Medulla oblongata (tissue), 1 donor: ENCODE measurements around the gene PDXDC1.
"Not testable (repeated sequence)": the region's sequence is repeated elsewhere in the genome, so short reads cannot be mapped to it uniquely, and the experiment has no call there.

Source experiments
- DNase-seq: peaks from one replicate; pipeline ENCODE4 v3.0.0-alpha.2; 2015; ENCODE audit errors: extremely low spot score

The PDXDC1 gene

DNA sequence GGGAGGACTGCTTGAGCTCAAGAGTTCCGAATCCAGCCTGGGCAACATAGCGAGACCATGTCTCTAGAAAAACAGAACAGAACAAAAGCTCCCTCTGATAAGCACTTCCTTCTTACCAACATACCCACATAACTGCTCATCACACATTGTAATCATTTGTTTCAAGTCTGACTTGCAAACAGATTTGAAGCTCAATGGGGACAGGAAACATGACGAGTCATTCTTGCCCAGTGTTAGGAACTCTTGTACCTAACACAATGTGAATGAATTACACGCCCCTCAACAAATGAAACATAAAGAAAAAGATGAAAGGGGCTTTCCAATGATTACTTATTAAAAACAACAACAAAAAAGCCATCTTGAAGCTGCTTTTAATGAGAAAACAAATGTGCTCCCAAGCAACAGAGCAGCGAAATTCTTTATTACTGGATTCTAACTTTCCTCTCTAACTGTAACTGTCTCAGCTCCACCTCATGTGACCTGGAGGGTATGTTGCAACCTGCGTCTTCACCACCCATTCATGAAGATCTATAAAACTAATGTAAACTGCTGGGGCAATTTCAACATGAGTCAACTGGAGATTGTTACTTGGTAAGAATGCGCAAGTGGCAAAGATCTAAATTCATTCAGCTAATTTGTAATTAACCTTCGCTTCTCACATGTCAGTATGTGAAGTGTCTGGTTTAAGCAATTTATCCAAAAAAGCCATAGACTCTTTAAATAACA, 87.4 kb downstream of the PDXDC1 start:
- DNase-seq = not testable (repeated sequence)

DNA sequence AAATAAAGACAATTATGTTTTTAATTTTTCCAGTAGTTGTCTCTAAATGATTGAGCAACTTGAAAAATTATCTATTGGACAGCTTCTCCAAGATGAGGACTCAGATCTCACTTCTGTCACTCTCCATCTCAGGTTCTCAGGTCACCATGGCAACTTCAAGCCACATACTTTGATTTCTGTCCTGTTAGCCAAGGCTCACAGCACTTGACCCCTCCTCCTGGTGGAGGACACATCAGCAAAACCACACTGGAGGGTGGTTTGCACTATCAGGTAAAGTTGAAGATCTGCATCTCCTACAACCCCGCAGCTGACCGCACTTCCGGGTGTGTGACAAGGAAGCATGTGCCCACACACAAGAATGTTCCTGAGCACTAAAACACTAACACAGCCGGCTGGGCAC, 91.1 kb downstream of the PDXDC1 start:
- not testable (repeated sequence) for DNase-seq

DNA sequence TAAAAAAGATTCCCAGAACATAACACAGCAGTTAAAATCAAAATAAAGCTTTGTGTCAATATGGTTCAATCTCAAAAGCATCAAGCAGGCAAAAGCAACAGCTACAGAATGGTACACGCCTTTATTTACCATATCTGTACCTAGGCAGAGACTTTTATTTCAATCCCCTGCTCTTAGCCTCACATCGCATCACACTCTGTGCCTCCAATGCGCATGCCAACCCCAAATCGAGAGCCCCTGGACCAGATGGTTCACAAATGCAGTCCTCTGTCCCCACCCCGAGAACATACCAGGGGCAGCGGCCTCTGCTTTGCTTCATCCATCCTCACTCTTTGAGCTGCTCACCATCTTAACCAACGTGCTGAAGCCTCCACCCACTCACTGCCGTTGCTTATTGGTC, 91.9 kb downstream of the PDXDC1 start:
- not testable (repeated sequence) for DNase-seq

DNA sequence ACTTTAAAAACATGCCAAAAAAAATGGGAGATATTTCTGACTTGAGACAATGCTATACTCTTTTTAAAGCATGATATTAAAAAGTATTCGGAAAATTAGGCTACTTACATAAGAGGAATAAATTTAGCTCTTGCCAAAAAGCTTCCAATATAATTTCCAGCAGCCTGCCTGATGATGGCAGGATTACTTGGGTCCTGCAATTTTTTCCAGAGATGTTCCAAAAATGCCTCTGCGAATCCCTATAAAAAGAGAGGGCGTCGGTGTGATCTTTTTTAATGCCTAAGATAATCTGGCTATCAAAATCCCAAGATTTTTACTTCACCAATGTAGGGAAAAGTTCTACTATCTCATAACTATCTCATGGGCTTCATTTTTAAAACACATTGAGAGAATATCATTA, 96.2 kb downstream of the PDXDC1 start:
- not testable (repeated sequence) for DNase-seq

DNA sequence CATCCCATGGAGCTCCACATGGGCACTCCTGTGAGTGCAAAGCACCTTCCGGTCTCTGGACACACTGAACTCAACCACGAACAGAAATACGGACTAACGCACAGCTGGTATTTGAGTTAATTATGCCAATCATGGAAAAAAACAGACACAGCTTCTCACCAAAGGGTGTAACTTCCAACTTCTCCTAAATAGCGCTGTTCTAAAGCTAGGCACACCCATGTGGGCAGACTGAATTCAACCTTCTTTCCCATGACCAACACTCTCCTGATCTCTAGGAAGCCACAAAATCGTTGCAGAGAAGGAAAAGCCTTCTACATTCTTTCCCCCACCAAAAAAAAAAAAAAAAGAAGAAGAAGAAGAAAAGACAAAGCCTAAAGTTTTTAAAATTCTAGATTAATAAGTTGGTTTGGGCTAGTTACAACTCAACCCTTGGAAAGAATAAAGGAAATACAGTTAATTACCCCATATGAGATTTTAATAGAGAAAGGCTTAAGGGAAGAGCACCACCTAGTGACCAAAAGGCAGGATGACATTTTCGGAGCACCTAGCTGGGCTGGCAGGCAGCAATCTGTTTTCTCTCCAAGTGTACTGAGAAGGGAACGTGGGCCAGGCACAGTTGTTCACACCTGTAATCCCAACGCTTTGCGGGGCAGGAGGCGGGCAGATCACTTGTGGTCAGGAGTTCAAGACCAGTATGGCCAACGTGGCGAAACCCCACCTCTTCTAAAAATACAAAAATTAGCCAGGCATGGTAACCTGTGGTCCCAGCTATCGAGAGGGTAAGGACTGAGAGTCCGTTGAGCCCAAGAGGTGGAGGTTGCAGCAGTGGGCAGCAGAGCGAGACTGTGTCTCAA, 97.3 kb downstream of the PDXDC1 start:
- not testable (repeated sequence) for DNase-seq

DNA sequence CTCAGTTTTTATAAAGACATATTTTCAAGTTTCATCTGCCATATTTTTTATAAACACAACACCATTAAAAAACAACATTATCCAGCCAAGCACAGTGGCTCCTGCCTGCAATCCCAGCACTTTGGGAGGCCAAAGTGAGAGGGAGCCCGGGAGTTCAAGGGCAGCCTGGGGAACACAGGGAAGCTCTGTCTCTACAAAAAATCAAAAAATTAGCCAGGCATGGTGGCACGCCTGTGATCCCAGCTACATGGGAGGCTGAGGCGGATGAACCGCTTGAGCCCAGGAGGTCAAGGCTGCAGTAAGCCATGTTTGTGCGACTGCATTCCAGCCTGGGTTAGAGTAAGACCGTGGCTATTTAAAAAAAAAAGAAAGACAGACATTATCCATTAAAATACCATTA, 98.3 kb downstream of the PDXDC1 start:
- DNase-seq = no peak

DNA sequence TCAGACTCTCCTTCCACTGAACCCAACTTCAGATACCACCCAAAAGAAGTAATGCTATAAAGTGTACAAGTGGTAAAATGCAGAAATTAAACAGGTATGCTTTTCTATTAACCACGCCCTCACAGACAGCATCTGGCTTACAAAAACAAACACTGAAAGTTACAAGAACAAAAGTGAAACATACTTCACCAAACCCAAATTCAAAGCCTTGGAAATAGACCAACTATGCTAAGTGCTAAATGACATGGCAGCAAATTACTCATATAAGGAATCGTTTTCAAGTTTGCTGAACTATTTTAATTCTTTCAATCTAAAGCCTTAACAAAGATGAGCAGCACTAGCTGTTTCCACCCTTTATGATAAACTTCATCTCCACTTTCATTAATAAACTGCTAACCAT, 101.3 kb downstream of the PDXDC1 start:
- not testable (repeated sequence) for DNase-seq

DNA sequence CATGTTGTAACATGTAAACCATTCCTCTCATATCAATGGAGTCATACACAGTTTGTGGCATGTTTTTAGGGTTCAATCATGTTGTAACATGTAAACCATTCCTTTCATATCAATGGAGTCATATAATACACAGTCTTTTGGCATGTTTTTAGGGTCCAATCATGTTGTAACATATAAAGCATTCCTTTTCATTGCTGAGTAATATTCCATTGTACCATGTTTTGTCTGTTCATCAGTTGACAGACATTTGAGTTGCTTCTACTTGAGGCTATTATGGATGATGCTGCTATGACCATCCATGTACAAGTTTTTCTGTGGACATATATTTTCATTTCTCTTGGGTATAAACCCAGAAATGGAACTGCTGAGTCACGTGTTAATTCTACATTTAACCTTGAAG, 106.1 kb downstream of the PDXDC1 start:
- DNase-seq = not testable (repeated sequence)

DNA sequence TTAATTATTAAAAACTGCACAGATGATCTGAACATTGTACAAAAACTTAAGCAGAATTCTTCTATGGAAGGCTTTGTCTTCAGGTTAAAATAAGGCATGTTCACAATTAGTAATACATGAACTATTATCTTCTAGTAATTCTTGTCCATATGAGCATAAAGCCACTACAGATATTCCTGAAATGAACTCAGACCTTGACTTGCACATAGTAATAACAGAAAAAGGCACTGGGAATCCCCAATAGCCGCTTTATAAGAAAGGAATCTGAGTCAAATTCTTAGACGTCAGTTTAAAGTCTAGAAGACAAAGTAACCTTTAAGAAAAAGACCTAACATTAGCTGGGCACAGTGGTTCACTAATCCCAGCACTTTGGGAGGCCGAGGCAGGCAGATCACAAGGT, 108.0 kb downstream of the PDXDC1 start:
- not testable (repeated sequence) for DNase-seq

DNA sequence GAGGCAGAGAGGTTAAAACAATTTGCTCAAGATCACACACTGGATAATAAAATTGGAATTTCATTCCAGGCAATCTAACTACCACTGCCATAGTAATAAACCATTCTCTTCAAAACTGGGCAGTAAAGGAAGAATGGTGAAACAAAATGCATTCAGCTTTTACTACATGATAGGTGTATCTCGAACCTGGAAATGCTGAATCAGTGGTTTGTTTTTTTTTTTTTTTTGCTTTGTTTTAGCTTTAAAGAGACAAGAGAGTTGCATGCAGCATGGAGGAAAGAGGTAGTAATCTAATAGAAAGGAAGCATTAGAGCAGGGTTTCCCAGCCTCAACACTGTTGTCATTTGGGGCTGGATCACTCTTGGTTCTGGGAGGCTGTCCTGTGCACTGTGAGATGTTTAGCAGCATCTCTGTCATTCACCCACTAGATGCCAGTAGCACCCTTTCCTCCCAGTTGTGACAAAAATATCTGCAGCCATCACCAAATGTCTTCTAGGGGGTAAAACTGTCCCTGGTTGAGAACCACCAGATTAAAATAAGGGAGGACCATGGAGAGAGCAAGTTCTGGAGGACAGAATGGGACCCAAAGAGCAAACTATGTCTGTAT, 115.9 kb downstream of the PDXDC1 start:
- not testable (repeated sequence) for DNase-seq

DNA sequence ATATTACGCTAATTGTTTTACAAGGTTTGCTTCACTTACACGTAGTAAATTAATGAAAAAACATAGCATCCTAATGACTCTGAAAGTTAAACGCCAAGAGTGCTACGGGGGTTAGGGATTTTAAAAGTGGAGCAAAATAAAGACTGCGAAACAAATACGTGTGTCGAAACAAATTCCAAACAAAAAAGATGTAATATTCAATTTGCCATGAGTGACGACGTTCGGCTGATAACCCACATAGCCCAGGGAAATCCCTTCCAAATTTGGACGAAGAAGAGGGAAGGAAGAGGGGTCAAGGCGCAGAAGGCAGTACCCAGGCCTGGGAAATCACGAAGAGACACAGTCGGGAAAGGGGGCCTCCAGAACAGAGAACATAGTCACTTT, 118.7 kb downstream of the PDXDC1 start:
- DNase-seq = not testable (repeated sequence)

DNA sequence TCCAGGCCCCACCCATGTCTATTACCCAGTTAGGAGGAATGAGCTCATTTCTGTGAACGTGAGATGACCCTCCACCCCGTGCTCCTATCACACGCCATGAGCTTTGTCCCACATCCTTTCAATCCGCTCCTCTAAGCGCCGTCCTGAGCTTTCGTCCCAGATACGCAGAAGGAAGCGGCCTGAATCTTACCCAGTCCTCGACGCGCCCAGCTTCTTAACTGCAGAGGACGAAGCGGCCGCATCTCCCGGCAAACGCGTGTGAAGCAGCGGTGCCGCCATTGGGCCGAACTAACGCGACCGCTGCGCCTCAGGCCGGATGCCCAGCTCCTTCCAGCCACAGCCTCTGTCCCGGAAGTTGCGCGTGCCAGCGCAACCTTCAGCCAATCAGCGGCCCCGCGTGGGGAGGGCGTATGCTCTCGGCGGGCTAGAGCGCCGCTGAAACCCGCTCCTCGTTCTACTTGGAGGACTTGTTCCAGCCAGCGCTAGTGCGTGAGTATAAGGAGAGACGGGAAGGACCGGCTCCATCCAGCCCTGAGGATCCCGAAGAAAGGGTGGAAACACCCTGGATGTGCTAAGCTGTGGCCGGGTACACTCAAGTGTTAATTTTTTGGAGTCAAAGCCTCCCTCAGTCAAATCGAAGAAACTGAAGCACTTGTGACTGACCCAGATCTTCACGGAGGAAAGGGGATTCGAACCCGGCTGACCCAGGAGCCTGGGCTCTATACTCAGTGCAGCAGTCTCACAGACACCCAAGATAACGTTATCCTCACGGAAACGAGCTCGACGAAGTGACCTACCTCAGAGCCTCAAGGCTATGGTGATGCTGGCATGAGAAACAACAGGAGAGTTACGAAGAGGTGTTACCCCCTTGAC, 119.4 kb downstream of the PDXDC1 start, which contains the start of gene RRN3:
Gene RRN3, minus strand, starts transcription at position 318 of the 873 bp plus-strand sequence. Its CDS starts 39 bp downstream, at position 279.
- peak; percentile 92 for DNase-seq

DNA sequence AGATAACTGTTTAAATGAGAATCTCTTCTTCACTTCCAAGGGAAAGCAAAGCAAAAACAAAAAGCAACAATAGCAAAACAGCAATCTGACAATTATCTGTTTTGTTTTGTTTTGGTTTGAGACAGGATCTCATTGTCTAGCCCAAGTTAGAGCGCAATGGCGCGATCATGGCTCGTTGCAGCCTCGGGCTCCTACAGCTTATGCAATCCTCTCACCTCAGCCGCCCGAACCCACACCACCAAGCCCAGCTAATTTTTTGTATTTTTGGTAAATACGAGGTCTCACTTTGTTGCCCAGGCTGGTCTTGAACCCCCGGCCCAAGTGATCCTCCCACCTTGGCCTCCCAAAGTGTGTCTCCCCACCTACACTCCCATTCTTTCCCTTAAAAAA, 121.8 kb downstream of the PDXDC1 start:
- DNase-seq = not testable (repeated sequence)

DNA sequence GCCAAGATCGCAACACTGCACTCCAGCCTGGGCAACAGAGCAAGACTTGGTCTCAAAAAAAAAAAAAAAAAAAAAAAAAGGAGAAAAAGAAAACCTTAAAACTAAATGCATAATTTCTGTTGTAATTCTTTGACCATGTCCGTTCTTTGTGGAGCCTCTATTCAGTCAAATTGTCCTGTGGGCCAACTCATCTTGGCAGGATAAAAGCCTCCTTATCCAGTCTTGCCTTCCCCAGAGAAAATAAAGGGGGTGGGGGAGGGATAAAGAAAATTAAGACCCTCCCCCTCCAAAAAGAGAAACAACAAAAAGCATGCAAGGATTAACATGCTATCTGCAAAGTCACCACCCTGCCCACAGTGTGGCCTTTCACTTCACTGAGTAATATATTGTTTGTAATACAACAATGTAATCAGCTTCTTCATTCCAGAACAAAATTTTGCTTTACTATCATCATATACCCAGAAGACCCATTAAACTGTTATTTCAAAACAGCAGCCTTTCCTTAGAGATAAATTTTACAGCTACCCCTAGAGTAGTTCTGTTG, 124.6 kb downstream of the PDXDC1 start:
- DNase-seq = not testable (repeated sequence)

DNA sequence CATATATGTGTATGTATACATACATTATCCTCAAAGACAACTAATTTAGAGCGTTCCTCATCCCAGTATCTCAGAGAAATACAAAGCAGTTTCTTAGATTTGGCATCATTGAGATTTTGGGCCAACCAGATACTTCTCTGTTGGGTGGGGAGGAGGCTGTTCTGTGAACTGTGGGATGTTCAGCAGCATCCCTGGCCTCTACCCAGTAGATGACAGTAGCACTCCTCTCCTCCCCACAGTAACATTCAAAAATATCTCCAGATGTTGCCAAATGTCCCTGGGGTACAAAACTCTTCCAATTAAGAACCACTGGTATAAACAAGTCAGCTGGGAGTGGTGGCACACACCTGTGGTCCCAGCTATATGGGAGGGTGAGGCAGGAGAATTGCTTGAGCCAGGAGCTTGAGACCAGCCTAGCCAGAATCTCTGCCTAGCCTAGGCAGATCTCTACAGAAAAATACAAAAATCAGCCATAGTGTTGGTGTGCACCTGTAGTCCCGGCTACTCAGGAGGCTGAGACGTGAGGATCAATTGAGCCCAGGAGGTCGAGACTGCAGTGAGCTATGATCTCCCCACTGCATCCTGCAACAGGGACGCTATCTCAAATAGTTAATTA, 125.7 kb downstream of the PDXDC1 start:
- DNase-seq = not testable (repeated sequence)

DNA sequence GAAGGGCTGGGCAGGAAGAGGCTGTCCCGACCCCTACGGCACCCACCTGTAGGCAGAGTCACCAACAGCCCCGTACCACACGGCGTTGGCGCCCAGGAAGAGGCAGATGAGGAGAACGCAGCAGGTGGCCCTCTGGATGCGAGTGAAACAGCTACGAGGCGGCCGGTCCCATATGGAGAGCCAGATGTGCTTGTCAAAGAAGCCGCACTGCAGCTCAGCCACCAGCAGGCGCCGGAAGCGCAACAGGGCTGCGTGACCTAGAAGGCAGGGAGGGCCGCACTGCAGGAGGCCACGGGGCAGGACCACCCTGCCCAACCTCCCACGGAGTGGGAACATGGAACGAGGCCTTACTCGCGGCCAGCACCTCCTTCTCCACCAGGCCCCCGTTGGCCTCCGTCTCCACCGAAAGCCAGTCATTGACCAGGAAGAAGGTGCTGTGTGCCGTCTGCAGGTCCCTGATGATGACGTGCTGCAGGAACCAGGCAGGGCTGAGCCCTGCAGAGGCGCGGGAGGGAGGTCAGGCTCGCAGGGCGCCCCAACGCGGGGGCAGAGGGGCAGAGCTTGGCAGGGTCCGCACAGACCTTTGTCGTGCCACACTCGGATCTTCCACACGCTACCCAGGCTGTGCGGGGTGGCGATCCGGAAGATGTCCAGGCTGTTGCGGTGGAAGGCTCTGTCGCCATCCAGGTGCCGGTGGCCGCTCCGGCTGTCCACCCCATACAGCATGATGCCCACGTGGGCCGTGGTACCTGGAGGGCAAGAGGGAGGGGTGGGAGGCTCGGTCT, 153.0 kb downstream of the PDXDC1 start:
- not testable (repeated sequence) for DNase-seq

DNA sequence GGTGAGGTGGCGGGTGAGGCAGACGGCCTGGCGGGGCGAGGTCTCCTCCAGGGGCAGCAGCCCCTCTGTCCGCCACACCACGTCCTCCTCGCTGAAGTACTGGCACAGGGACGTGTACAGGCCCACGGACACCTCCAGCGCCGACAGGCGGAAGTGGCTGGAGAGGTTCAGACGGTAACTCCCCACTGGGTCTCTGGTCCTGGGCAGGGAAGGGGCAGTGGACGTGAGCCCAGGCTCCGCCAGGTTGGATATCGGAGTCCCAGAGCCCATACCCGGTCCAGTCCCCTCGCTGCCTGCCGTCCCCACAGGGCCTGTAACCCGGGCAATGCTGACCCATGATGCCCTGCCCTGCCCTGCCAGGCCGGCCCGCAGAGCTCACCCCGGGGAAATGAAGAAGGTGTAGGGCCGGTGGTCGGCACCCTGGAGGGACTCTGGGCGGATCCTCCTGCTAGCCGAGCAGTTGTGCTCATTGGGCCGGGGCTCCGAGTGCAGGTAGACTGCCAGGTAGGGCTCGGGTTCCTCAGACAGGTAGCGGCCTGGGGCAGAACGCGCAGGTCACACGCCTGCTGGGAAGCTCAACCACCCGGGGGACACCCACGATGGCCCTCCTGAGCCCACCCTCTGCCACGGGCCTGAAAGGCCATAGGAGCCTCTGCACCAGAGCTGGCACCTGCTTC, 155.6 kb downstream of the PDXDC1 start:
- not testable (repeated sequence) for DNase-seq

DNA sequence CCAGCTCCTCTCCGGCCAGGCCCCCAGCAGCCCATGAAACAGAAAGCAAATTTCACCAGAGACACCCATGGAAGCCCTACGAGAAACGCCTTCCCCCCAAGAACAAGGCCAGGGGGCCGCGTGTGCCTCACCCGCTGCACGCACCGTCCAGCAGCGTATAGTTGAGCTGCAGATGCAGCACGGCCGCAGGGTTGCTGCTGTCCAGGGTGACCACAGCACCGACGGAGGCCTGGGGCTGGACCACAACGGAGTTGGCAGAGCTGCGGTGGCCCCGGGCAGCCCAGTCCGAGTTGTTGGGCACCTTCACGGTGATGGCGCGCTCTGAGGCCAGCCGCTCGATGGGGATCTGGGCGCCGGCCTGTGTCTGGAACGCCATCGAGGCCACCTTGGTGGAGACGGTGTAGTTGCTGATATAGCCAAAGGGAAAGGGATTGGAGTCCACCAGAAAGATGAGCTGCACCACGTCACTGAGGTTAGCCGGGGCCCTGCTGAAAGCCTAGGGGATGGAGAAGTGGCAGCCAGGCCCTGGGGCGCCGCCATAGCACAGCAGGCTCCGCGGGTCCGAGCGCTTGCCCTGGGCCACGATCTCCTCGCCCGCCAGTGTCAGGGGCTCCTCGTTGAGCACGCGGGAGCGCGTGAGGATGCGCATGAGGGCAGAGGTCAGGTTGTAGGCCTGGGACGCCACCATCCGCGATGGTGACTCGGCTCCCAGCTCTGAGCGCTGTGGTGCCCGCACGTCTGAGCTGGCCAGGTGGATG, 156.3 kb downstream of the PDXDC1 start:
- DNase-seq = not testable (repeated sequence)
